GM19467 (cell line): ENCODE measurements around the gene PTGR3.

Experiments
- ATAC-seq: cut with Tn5 transposase; IDR thresholded peaks from one replicate; pipeline ENCODE4 v1.9.1; 2021; ENCODE audit warnings: mild to moderate bottlenecking, moderate library complexity; ENCODE audit not compliant: unreplicated experiment

The PTGR3 gene

DNA sequence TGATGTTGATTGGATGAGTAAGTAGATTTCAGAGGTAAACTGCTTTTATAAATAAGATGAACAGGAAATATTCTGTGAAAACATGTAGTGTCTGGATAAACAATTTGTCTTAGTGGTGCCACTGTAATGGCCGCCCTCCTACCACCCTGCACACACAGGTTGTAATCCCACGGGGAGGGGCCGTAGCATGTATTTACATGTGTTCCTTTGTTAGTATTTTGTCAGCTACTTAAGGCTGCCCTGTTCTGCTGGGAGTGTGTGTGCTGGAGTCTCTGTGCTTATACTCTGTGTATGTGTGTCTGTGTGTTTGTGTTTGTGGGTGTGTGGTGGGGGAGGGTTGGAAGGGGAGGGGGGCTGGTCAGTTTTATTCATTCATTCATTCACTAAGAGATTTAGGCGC, 6.7 kb upstream of the PTGR3 start:
- no peak for ATAC-seq

DNA sequence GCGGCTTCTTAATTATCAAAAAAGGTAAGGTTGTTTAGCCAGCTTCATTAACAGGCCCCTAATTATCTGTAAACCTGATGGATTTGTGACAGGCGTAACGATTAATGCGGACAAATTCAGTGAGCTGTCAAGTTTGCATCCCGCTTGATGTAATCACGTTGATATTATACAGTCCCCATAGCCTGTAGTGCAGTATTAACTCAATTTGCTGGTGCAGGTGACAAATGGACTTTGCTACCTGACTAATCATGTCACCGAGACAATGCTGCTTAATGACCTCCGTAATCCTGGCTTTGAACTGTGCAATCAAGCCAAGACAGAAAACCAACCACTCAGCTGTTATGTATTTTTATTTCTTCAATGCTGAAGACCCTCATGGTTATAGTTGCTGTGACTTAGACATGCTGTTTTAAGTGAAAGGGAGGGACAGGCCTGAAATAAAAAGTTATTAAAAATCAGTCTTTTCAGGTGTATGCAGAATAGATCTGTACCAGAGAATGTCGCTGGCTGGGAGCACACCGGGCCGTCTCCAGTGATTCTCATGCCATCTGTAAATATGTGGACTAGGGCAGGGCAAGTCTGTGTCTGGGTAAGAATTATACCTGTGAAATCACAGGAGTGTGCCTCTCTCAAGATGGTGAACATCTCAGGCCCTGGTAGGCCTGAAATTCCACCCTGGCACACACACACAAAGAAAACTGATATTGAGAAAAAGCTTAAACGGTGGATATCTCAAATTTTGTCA, 6.0 kb upstream of the PTGR3 start:
- no peak for ATAC-seq

DNA sequence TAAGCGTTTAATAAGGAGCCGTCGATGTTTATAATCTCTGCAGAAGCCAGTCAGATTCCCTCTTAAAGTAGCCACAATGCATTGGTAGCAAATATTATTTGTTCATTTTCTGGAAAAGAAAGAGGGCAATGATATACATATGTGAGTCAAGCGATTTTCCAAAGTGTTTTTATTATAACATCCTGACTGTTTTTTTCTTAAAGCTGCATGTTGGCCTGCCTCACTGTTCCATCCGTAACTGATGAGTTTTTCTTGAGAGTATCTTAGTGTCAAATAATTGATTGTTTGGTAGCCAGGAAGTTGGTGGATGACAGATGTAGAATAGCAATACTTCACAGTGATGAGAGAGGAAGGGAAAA, 5.4 kb upstream of the PTGR3 start:
- ATAC-seq: no peak

DNA sequence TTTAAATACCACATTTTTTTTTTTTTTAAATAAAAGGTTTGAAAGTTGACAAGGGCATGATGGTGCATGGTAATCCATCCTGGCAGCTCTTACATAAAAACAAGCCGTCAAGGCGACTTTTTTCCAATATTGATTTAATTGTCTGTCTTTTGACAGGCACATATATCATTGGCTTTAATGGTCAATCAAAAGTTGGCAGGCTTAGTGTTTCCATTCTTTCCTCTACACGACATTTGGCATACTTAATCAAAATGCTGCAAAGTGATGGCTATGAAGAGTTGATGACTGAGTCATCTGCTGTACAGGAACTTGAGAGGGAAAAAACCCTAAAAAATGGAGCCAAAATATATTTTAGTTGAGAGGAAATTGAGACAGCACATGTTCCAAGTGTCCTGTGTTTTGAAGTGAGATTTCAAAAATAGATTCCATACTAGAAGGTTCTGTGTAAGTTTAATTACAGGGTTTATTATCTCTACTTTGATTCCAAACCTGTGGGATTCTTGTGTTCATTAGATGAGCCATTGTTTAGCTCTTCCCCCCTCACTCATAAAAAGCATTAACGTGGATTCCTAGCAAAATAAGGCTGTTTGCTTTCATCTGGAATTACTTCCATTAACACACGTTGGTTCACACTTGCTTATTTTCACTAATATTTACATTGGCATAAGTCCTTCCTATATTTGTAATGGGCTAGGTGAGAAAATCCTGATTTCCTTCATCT, 4.8 kb upstream of the PTGR3 start:
- no peak for ATAC-seq

DNA sequence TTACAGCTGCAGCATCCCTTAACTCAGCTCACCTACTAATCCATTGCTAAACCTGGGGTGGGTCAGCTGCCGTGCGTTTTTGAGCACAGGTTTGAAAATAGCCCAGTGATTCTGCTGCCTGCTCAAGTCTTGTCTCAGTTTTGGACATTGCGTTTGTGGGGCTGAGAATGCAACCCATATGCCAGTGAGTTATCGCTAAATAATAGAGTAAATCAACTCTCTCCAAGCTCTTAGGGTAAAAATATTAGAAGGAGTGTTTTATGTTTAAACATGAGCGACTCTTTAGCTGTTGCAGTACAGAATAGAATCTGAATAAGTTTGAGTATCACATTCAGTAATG, 3.8 kb upstream of the PTGR3 start:
- no peak for ATAC-seq

DNA sequence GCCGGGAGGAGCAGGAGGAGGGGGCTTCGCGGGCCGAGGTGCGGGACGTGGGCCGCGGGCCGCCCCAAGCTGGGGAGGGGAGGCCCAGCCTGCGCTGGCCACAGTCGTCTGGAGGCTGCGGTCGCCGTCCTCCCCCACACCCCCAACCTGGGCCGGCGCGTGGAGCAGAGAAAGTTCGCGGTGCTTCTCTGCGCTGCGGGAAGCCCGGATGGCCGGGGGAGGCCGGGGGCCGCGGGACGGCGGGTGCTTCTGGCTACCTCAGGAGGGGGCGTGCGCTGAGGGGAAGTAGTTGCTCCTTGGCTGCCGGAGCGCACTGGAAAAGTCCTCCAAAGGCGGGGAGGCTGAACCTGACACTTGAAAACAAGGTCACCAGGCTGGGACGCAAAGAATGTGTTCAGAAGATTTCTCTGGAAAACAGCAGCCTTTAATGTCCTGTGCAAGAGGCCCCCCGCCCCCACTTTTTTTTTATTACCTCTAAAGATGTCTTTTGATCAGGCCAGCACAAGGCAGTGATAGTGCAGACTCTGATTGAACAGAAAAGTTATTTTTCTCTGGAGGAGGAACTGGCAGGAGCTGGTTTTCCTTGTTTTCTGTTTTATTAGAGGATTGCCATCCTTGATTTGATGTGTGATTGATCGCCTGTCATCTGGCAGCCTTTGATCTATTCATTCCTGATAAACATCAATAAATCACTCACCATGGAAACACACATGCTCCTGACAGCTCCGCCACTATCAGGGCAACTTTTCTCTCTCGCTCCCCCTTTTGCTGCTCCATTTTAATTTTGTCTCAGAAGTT, 3.2 kb upstream of the PTGR3 start:
- no peak for ATAC-seq

DNA sequence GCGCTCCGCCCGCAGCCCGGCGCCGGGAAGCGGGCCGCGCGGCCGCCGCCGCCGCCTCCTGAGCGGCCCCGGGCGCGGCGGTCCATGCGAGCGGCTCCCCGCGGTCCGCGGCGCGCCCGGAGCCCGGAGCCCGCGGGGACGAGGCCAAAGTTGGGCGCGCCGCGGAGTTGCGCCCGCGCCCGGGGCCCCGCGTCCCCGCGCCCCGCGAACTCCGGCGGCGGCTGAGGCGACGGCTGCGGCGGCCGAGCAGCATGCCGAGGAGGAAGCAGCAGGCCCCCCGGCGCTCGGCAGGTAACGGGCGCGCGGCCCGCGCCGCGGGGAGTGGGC, 2.6 kb upstream of the PTGR3 start:
- no peak for ATAC-seq

DNA sequence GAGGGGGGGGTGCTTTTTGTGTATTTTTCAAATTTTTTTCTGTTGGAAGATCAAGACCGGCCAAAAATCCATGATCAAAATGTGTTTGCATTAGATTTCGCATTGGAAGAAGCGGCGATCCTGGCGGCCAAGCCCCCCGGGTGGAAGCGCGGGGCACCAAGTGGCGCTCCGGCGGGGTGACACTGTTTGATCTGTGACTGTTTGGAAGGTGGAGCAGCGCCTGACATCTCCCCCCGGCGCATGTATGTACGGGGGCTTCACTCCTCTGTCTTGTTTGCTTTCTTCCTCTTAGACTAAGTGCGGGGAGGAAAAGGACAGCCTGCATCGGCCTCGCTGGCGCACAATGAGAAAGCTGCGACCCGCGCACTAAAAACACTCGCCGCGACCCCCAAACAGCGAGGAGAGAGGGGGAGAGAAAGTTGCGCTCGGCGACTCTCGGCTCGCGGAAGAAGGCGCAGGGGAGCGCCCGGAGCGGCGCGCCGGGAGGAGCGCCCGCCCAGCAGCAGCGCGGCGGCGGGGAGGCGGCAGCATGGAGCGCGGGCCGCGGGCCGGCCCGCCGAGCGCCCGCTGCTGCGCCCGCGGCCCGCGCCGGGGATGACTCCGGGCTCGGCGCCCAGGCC, 2.2 kb upstream of the PTGR3 start:
- ATAC-seq: no peak

DNA sequence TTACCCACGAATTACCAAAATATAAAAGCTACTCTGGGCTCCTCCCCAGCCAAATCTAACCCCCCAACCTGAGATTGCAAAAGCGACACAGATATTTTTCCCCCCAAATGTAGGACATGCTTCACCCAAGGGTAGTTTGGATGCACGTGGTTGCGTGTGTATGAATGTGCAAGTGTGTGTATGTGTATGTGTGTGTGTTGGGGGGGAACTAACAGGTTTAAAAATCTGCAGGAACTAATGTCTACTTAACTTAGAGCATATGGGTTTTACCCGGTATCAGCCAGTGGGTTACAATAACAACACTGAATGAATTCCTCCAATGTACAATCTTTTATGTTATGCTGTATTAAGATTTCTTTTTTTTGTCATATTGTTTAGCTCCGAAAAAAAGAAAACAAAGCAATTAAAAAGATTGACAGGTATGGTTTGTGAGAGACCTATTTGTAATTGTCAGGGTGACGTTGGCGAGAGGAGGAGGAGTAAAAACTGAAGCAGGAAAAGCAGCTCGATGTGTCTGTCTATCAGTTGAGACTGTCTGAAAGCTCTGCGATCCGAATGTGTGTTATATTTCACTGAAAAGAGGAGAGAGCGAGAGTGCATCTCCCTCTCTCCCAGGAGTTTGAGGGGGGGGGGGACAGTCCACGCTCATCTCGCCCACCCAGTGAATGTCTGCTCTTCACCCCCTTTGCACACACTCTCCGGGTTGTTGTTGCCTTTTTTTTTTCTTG, 1.5 kb upstream of the PTGR3 start, which contains the start of gene TSHZ1:
TSS of gene TSHZ1 (plus strand) at position 524 of the 728 bp plus-strand sequence. CDS start 1,080 bp downstream, outside the sequence.
- ATAC-seq: no peak

DNA sequence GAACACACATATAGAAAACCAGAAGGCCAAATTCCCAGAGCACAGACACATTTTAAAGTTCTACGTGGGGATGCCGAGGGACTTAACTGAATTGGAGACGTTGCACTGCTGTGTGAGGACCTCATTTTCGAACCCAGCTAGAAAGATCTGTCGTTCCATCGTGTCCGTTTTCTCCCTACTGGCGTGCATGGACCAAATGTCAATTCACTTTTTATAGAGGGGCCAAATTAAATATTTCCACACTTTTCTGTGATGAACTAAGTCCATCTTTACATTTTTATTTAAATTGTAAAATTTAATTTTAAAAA, 966 bp upstream of the PTGR3 start:
- no peak for ATAC-seq

DNA sequence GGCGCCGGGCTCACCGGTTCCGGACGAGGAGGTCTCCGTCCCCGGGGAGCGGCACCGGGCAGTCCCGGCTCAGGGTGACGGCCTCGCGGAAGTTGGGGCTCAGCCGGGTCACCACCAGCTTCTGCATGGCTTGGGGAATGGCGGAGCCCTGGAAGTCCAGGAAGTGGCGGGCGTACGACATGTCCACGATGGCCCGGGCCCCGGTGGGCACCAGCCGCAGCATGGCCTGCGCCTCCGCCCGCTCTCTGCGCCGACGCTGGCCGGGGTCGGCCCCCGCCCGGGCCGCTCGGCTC, 157 bp downstream of the PTGR3 start:
- peak; percentile 18 for ATAC-seq

DNA sequence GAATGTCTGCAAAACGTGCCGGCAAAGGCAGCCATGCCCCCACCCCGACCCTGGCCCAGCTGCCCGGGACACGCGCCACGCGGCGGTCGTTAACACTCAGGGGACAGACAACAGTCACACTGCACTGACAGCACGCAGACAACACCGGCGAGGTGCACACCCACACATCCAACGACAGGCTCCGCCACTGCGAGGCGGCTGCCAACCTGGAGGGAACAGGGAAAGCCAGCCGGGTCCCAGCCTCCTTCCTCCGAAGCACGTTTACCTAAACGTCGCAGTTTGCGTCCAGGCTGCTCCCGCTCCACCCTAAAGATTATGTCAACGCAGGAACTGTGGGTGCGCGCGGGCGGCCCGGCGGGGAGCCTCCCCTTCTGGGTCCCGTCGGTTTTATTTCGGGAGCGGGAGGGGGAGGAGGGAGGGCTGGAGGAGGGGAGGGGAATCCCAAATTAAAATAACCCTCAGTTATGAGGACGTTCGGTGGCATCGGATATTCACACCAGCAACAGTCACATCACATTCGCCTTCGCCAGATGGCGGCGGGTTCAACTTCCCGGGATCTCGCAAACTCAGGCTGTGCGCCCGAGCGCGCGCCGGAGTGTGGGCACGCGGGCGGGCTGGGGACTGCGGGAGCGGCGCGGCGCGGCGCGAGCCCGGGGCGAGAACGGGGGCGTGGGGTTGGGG, 644 bp downstream of the PTGR3 start:
- peak; percentile 5 for ATAC-seq

DNA sequence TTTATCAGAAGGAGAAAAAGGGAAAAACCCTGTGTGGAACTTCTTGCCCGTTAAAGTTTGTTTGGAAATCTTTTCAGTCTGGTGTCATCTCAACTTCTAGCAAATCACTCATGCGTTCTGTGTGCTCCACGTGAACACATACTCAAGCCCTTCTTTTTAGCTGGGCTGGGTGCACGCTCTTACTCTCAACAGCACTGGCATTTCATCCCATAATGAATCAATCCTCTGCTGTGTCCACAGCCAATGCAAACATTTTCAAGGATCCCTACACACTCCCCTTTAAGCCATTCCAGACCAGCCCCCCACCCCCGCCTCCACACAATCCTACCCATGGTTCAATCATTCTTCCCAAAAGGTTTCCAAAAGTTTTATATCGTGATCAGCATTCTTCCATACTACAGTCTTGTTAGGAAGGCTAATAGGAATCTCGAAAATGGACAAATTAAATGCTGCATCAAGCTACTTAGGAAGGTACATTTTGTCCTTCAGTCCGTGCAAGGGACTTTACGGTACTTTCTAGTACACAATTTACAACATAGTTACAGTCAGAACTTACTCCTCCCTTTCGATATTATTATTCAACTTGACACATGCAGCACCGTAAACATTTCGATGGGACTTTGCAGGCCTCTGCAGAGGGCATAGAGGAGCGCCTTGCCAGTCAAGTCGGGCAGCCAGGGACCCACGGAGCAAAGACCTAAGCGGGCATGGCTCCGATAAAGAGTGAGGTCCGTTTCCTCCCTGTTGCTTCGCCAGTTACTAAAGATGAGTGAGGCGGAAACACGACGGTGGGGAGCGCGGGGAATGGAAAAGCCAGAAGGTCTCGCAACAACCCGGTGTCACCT, 1.4 kb downstream of the PTGR3 start:
- ATAC-seq: peak; percentile 1

DNA sequence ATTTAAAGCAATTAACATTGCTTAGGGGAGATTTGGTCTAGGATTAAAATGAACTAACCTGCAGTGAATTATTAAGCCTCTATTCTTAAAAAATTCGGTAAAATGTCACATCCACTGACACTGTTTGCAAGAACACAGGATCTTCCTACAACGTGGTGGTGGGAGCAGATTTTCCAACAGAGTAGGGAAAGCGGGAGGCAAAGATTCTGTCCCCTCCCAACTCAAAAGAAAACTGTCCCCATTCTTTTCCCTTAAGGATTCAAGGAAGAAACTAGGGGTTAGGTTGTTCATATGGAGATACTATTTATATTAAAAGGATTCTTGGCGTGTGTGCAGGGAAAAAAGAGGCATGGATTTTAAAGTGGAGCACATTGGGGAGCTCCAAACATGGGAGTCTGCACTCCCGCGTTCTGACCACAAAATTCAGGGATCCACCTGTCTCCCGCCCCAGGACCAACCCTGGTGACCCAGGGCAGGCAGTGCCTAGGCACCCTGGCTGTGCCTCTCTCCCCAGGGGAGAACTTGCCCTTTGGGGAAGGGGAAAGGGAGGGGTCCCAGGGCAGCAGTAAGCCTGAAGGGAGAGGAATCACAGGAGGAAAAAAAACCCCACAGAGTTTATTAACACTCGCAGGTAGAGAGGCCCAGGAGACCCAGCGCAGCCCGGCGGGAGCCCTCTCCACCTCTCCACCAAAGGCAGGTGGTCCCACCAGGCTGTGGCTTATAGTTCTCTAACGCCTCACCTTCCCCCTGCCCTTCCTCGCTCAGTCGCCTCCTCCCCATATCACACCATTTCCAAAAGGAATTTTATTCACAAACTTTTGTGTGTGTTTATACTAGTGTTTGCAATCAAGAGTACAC, 2.3 kb downstream of the PTGR3 start:
- ATAC-seq: no peak

DNA sequence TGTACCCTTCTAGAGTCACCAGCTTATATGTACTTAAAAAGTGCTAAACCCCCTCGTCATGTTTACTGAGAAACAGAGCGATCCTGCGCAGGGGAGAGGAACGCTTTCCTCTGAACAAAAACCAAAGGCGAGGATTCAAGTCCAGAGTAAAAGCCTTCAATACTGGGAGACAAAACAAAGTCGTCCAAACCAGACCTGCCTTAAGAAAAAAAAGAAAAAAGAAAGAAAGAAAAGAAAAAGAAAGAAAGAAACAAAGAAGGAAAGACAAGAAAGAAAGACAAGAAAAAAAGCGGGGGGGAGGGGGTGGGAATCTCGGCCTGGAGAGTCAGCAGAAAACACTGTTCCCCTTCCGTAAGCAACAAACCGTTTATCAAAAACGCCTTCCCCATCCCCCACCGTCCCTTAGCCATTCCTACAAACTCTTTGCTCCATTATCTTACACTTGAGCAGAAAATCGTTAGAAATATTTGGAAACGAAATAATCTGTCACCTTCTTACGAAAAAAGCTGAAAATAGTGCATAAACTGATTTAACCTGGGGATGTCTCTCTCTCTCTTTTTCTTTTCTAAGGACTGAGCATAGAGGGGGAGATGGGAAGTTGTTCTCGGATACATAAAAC, 3.3 kb downstream of the PTGR3 start:
- no peak for ATAC-seq

DNA sequence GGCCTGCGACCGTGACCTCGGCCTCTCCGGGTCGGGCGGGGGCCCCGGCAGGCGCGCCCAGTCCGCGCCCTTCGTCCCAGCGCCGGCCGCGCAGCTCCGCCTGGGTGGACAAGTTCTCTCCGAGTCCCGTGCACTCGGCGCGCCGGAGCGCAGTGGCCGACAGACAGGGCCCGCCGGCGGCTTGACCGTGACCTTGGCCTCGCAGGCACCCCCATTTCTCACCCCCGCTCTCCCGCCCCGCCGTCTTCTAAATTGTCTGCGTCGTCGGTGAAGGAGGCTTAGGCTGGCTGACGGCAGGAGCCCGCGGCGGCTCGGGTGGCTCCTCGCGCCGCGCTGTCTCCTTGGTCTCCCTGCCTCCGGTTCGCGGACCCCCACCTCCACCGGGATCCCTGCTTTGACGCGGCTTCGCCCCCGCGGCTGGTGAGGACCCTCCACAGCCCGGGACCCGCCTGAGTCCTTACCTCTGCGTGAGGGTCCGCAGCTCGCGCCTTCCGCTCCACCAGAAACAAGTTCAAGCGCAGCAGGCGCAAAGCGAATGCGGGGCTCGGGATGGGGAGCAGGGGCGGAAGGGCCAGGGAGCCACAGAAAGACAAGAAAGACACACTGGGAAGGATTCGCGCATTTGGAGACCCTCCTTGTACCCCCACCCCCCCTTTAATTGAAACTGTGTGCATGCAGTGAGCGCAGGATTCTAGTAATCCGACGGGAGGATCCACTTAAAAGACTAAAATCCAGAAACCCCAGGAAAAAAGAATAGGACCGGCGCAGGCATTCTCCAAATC, 4.0 kb downstream of the PTGR3 start:
- no peak for ATAC-seq

DNA sequence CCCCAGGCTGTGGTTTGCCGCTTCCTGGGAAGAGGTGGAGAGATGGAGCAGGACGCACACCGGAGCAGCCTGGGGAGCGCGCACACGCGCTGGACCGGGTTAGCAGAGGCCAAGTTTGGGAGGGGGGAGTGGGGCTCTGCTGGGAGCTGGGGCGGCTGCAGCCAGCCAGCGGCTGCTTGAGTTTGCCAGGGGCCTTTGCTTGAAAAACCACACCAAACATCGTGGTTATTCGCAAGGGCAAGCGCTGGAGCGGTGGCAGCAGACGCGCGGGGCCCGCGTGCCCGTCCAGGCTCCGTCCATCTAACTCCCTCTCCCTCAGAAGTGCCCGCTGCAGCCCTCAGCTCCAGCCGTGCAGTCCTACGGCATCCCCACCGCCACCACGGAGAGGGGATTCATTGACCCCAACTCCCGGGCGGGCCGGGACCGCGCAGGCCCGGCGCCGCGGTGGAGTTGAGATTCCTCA, 4.6 kb downstream of the PTGR3 start:
- ATAC-seq: no peak
